IMR-90 (cell line): ENCODE results near the gene NAV1. TPM values are rescaled to one million over a fixed set of nuclear protein-coding genes. Genes with fewer than 3 reads are reported as not detected.

ENCODE experiments used
- ATAC-seq: fragments of 200-7000 bp; cut with Tn5 transposase; 2 replicates; pipeline ENCODE4 v1.9.1; 2020; ENCODE audit warnings: low read depth, mild to moderate bottlenecking, moderate library complexity
- BruUV-seq: library from RNA; stranded (reverse); fragments of 400-500 nt; replicated peaks from 2 replicates; lab custom pipeline; 2021; lab: Mats Ljungman, UMichigan
- CTCF ChIA-PET: fragments of 300-600 bp; formaldehyde crosslinking; extraction: SDS; loops from one replicate; lab custom pipeline; 2021; ENCODE audit warnings: antibody characterized with exemption; lab: Yijun Ruan, JAX
- POLR2A ChIA-PET: fragments of 300-600 bp; sonication (Branson Sonifier 250); formaldehyde crosslinking; loops from one replicate; lab custom pipeline; 2022; ENCODE audit warnings: antibody characterized with exemption; ENCODE audit not compliant: unreplicated experiment; lab: Charles Lee
- DNase-seq: peaks from one replicate; pipeline ENCODE4 v3.0.0; 2013
- H2AFZ ChIP-seq: replicated peaks from 2 replicates; pipeline ENCODE3; 2013; ENCODE audit warnings: low read length, mild to moderate bottlenecking; ENCODE audit not compliant: poor library complexity
- H2AK5ac ChIP-seq: 2 replicates; pipeline ENCODE4 v1.6.1; 2013; ENCODE audit warnings: low read depth, low read length, inconsistent platforms
- H2AK9ac ChIP-seq: replicated peaks from 2 replicates; pipeline ENCODE3; 2013; ENCODE audit warnings: mild to moderate bottlenecking, low read depth, low read length, moderate library complexity; ENCODE audit not compliant: poor library complexity
- H2BK120ac ChIP-seq: 2 replicates; pipeline ENCODE4 v1.6.1; 2013; ENCODE audit warnings: low read depth, low read length, inconsistent platforms
- H2BK15ac ChIP-seq: 3 replicates; pipeline ENCODE4 v1.6.1; 2013; ENCODE audit warnings: low read depth, low read length, inconsistent platforms
- H2BK20ac ChIP-seq: 2 replicates; pipeline ENCODE4 v1.6.1; 2013; ENCODE audit warnings: low read depth, mild to moderate bottlenecking, inconsistent platforms, low read length, moderate library complexity
- H2BK5ac ChIP-seq: 2 replicates; pipeline ENCODE4 v1.6.1; 2013; ENCODE audit warnings: mild to moderate bottlenecking, low read depth, low read length, inconsistent platforms; ENCODE audit not compliant: poor library complexity, severe bottlenecking
- H3K14ac ChIP-seq: replicated peaks from 2 replicates; pipeline ENCODE4 v1.6.1; 2013; ENCODE audit warnings: low read depth, low read length, inconsistent platforms
- H3K18ac ChIP-seq: 2 replicates; pipeline ENCODE4 v1.6.1; 2013; ENCODE audit warnings: low read depth, low read length, control low read depth
- H3K23ac ChIP-seq: 2 replicates; pipeline ENCODE4 v1.6.1; 2013; ENCODE audit warnings: low read depth, low read length, inconsistent platforms
- H3K27ac ChIP-seq: 2 replicates; pipeline ENCODE4 v1.5.1; 2013; ENCODE audit warnings: mild to moderate bottlenecking, control low read depth, low read length; ENCODE audit not compliant: insufficient read depth
- H3K27me3 ChIP-seq: 2 replicates; pipeline ENCODE4 v1.6.1; 2013; ENCODE audit warnings: low read length; ENCODE audit not compliant: control insufficient read depth, insufficient read depth
- H3K36me3 ChIP-seq: 2 replicates; pipeline ENCODE4 v1.6.1; 2013; ENCODE audit warnings: low read length, mixed read lengths; ENCODE audit not compliant: control insufficient read depth, insufficient read depth
- H3K4ac ChIP-seq: 2 replicates; pipeline ENCODE4 v1.6.1; 2013; ENCODE audit warnings: low read depth, low read length, inconsistent platforms
- H3K4me1 ChIP-seq: 2 replicates; pipeline ENCODE4 v1.6.1; 2013; ENCODE audit warnings: low read length, mixed read lengths; ENCODE audit not compliant: control insufficient read depth, insufficient read depth
- H3K4me2 ChIP-seq: 2 replicates; pipeline ENCODE4 v1.6.1; 2013; ENCODE audit warnings: low read depth, mild to moderate bottlenecking, control low read depth, low read length, moderate library complexity
- H3K4me3 ChIP-seq: 2 replicates; pipeline ENCODE4 v1.5.1; 2013; ENCODE audit warnings: low read depth, mild to moderate bottlenecking, control low read depth, low read length, moderate library complexity; ENCODE audit not compliant: insufficient read depth
- H3K56ac ChIP-seq: 2 replicates; pipeline ENCODE4 v1.6.1; 2013; ENCODE audit warnings: low read length, inconsistent platforms; ENCODE audit not compliant: insufficient read depth; ENCODE audit errors: extremely low read depth
- H3K79me1 ChIP-seq, 2 experiments: 2 replicates each; pipeline ENCODE4 v1.6.1; 2013; ENCODE audit warnings: low read length in 2 of 2, inconsistent platforms in 1 of 2, low read depth in 1 of 2
- H3K9ac ChIP-seq: 2 replicates; pipeline ENCODE4 v1.6.1; 2013; ENCODE audit warnings: low read depth, low read length, control low read depth
- H3K9me1 ChIP-seq: 2 replicates; pipeline ENCODE4 v1.6.1; 2013; ENCODE audit warnings: low read length, inconsistent platforms; ENCODE audit not compliant: insufficient read depth
- H3K9me3 ChIP-seq: 2 replicates; pipeline ENCODE4 v1.6.1; 2013; ENCODE audit warnings: low read length; ENCODE audit not compliant: control insufficient read depth, insufficient read depth
- H4K20me1 ChIP-seq: 2 replicates; pipeline ENCODE4 v1.6.1; 2013; ENCODE audit warnings: low read length, inconsistent platforms; ENCODE audit not compliant: insufficient read depth
- H4K5ac ChIP-seq: 2 replicates; pipeline ENCODE4 v1.6.1; 2013; ENCODE audit warnings: mild to moderate bottlenecking, low read depth, low read length, control low read depth
- H4K8ac ChIP-seq, 2 experiments: 2 replicates each; pipeline ENCODE4 v1.6.1; 2013; ENCODE audit warnings: low read depth in 2 of 2, low read length in 2 of 2, control low read depth in 1 of 2, inconsistent platforms in 1 of 2
- H4K91ac ChIP-seq: 2 replicates; pipeline ENCODE4 v1.6.1; 2013; ENCODE audit warnings: low read depth, low read length, inconsistent platforms; ENCODE audit not compliant: insufficient read depth
- BHLHE40 ChIP-seq: fragments of 150-350 bp; IDR thresholded peaks from 2 replicates; pipeline ENCODE4 v1.6.1; 2016; ENCODE audit warnings: mild to moderate bottlenecking, low read depth, low read length
- CHD1 ChIP-seq: IDR thresholded peaks from 2 replicates; pipeline ENCODE4 v1.6.1; 2012; ENCODE audit warnings: low read depth, low read length, improper control_type of control experiment
- CTCF ChIP-seq: conservative IDR thresholded peaks from 2 replicates; pipeline ENCODE4 v1.5.1; 2012; ENCODE audit warnings: mild to moderate bottlenecking, low read depth, low read length, improper control_type of control experiment
- FOS ChIP-seq: fragments of 150-350 bp; IDR thresholded peaks from 2 replicates; pipeline ENCODE4 v1.6.1; 2016; ENCODE audit warnings: low read depth, low read length
- MAFK ChIP-seq: IDR thresholded peaks from 2 replicates; pipeline ENCODE4 v1.6.1; 2012; ENCODE audit warnings: low read depth, low read length, improper control_type of control experiment
- MAZ ChIP-seq: IDR thresholded peaks from 2 replicates; pipeline ENCODE4 v1.6.1; 2012; ENCODE audit warnings: low read depth, mild to moderate bottlenecking, low read length, improper control_type of control experiment, moderate library complexity, borderline replicate concordance
- MXI1 ChIP-seq: IDR thresholded peaks from 2 replicates; pipeline ENCODE4 v1.6.1; 2012; ENCODE audit warnings: low read depth, mild to moderate bottlenecking, low read length, moderate library complexity, borderline replicate concordance
- NFE2L2 ChIP-seq: fragments of 150-350 bp; IDR thresholded peaks from 2 replicates; pipeline ENCODE4 v1.6.1; 2016; ENCODE audit warnings: low read depth, mild to moderate bottlenecking, low read length
- POLR2A ChIP-seq: IDR thresholded peaks from 2 replicates; pipeline ENCODE4 v1.6.1; 2012; ENCODE audit warnings: mild to moderate bottlenecking, low read depth, low read length
- RAD21 ChIP-seq: IDR thresholded peaks from 2 replicates; pipeline ENCODE4 v1.6.1; 2012; ENCODE audit warnings: low read length, improper control_type of control experiment
- RCOR1 ChIP-seq: IDR thresholded peaks from 2 replicates; pipeline ENCODE4 v1.6.1; 2012; ENCODE audit warnings: mild to moderate bottlenecking, low read length, improper control_type of control experiment; ENCODE audit not compliant: insufficient replicate concordance
- RFX5 ChIP-seq: IDR thresholded peaks from 2 replicates; pipeline ENCODE4 v1.8.0; 2012; ENCODE audit warnings: low read depth, mild to moderate bottlenecking, low read length, moderate library complexity
- SMC3 ChIP-seq: fragments of 150-350 bp; IDR thresholded peaks from 2 replicates; pipeline ENCODE4 v1.6.1; 2016; ENCODE audit warnings: low read depth, mild to moderate bottlenecking, antibody characterized with exemption, low read length, moderate library complexity
- WGBS, 2 experiments: methylation state at CpG; one replicate each; pipeline versions ENCODE4 v1.1.5 to v1.1.7; 2013; ENCODE audit warnings: missing lambda C conversion rate in 2 of 2; ENCODE audit not compliant: insufficient read length in 1 of 2; ENCODE audit errors: extremely low coverage in 2 of 2; 5-methylcytosine and 5-hydroxymethylcytosine counted together
- dilution Hi-C: fragments of 300-500 bp; cut with HindIII; formaldehyde crosslinking; loops from one replicate; pipeline ENCODE4 v1.14.3; 2018; ENCODE audit warnings: low sequenced_read_pairs; ENCODE audit not compliant: unreplicated experiment
- in situ Hi-C: fragments of 300-500 bp; cut with MboI; formaldehyde crosslinking; loops from 3 replicates; pipeline ENCODE4 v1.14.3; 2019; ENCODE audit warnings: low sequenced_read_pairs, inconsistent platforms, mixed read lengths
- intact Hi-C: fragments of 100-400 bp; cut with micrococcal nuclease; formaldehyde crosslinking; loops from 2 replicates; pipeline ENCODE4 v1.10.0; 2022
- polyA plus RNA-seq, 3 experiments: library from polyadenylated mRNA; depleted of rRNA; stranded (reverse); fragments of >200 nt; gene quantifications; 2 replicates each; pipeline ENCODE4 v1.2.3, GENCODE V29; 2012; ENCODE audit warnings: low replicate concordance in 1 of 3
- total RNA-seq: library from RNA; depleted of rRNA; stranded (reverse); fragments of >200 nt; gene quantifications from 2 replicates; pipeline ENCODE4 v1.2.3, GENCODE V29; 2012
- TF ChIP-seq, protein P1 (sequence below): fragments of 150-350 bp; IDR thresholded peaks from 2 replicates; pipeline ENCODE4 v1.6.1; 2017; ENCODE audit warnings: mild to moderate bottlenecking, antibody characterized with exemption, low read length, low read depth

Gene NAV1
- total and polyA plus RNA-seq, 2 of the 4 experiments (the other 2 are of a cell fraction), result 14.0 to 23.1 TPM

DNA sequence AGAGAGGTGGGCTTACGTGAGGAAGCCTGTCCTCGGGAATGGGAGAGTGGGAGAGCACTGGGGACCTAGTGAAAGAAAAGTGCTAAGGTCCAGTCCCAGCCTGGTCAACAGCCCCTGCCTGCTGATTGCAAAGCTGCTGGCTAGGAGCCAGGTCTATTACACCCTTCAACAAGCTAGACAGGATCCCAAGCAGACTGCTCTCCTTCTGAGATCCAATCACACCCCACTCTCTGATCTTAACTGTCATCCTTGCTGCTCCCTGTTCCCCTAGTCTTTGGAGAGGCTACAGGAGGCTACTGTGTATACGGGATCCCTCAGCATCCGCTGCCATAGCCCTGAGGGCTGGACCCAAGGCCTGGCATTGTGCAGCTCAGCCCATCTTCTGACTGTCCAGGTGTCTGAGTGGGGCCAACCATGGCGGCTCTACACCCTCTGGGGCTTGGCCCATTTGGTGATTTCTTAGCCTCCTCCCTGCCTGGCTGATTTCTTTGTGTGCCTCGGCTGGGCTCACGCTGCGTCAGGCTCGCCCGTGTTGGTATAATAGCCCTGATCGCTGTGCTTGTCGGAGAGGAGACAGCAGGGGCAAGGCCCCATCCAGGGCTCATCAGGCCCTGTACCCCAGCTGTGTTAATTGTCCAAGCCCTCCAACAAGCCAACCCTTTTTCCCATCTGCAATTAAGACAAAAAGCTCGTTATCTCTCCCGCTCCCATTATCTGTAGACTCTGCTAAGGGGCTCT lies 43.9 kb downstream of the NAV1 start:
- in situ Hi-C loops, result no loop called here
- peak overlapping the region; percentile 60; the same call in 1 of the 2 replicates for H2BK20ac ChIP-seq
- no peak overlapping the region for H2AK9ac ChIP-seq
- H3K4me1 ChIP-seq, result peaks cover 29% of the 10 kb centered on the region
- dilution Hi-C loops, result no loop called here
- peak overlapping the region; percentile 69 for H3K4ac ChIP-seq
- peak overlapping the region in 1 of 2 experiments; percentile 59; a peak in 2 of 4 replicates for H4K8ac ChIP-seq
- intact Hi-C loops, result no loop called here
- H3K4me3 ChIP-seq, result no peak overlapping the region
- H4K20me1 ChIP-seq, result peaks cover 24% of the 10 kb centered on the region
- H3K27ac ChIP-seq, result peak overlapping the region; percentile 61
- no peak overlapping the region for H3K9ac ChIP-seq
- peak overlapping the region; percentile 21 for H4K5ac ChIP-seq
- ATAC-seq (peak; percentile 10), DNase-seq (peak; percentile 56)
- TF ChIP-seq, protein P1, sequence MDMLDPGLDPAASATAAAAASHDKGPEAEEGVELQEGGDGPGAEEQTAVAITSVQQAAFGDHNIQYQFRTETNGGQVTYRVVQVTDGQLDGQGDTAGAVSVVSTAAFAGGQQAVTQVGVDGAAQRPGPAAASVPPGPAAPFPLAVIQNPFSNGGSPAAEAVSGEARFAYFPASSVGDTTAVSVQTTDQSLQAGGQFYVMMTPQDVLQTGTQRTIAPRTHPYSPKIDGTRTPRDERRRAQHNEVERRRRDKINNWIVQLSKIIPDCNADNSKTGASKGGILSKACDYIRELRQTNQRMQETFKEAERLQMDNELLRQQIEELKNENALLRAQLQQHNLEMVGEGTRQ, result no peak
- TF ChIP-seq MAZ (no peak), RAD21 (no peak), CTCF (no peak), RCOR1 (no peak), MAFK (no peak), FOS (no peak), RFX5 (no peak), NFE2L2 (no peak), MXI1 (no peak), POLR2A (no peak), CHD1 (no peak), SMC3 (no peak), BHLHE40 (no peak)
- H2BK15ac ChIP-seq, result peak overlapping the region; percentile 29; the same call in 1 of the 3 replicates
- peaks cover 38 to 80% of the 10 kb centered on the region in 2 experiments for H3K79me1 ChIP-seq
- no peaks in the 10 kb centered on the region for H3K27me3 ChIP-seq
- ChIA-PET POLR2A (no interaction called here), CTCF (no interaction called here)
- H2BK5ac ChIP-seq, result peak overlapping the region; percentile 65
- H3K56ac ChIP-seq, result no peak overlapping the region
- 0 out of 2 replicates have a peak overlapping the region, but pooled peaks have one; percentile 11 for H3K4me2 ChIP-seq
- H3K18ac ChIP-seq, result peak overlapping the region; percentile 82
- H2AK5ac ChIP-seq, result peak overlapping the region; percentile 89
- no TSS peak for BruUV-seq
- 60% methylated on average over 2 of the region's 14 CpGs; no CpG with 5 or more reads in 1 of the 2 experiments for WGBS, 2 experiments
- peak overlapping the region; percentile 10; the same call in 1 of the 2 replicates for H3K23ac ChIP-seq
- H3K9me3 ChIP-seq, result no peaks in the 10 kb centered on the region
- peaks cover 24% of the 10 kb centered on the region for H3K9me1 ChIP-seq
- H2AFZ ChIP-seq, result no peak overlapping the region
- no peaks in the 10 kb centered on the region; the same call in 1 of the 2 replicates for H3K36me3 ChIP-seq
- peak overlapping the region; percentile 62; the same call in 1 of the 2 replicates for H2BK120ac ChIP-seq
- H4K91ac ChIP-seq, result peak overlapping the region; percentile 69
- H3K14ac ChIP-seq, result peak overlapping the region; percentile 11; the same call in 1 of the 2 replicates
